GM18873 (cell line): ENCODE measurements around the gene SMG1.
"Not testable (repeated sequence)": the region's sequence is repeated elsewhere in the genome, so short reads cannot be mapped to it uniquely, and the experiment has no call there.

Experiments
- ATAC-seq: cut with Tn5 transposase; IDR thresholded peaks from one replicate; pipeline ENCODE4 v1.9.1; 2021; ENCODE audit warnings: mild to moderate bottlenecking, moderate library complexity, moderate number of reproducible peaks; ENCODE audit not compliant: unreplicated experiment, low FRiP score

Gene SMG1

DNA sequence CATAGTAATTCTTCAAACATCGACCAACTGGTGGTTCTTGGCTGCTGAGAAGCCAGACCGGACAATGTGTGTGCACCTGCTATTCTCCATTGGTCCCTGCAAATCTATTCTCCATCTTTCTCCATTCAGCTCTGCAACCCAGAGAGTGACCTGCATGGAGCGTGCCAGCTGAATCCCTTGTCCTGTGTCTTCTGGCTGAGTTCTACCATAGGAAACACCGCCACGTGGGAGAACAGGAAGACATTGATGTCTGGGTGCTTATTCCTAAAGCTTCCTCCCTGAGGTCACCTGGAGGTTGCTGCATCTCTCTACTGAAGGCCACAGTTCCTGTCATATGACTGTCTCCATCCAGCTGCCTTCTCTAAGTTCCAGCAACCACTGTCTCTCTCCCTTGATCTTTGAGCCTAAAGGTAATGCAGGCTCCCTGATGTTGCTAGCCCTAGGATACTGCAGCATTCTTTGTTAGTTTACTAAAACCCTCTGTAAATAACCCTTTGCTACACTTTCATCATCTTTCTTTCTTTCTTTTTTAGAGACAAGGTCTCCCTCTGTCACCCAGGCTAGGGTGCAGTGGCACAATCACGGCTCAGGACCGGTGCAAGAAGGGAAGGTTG, 10.6 kb upstream of the SMG1 start:
- ATAC-seq = no peak

DNA sequence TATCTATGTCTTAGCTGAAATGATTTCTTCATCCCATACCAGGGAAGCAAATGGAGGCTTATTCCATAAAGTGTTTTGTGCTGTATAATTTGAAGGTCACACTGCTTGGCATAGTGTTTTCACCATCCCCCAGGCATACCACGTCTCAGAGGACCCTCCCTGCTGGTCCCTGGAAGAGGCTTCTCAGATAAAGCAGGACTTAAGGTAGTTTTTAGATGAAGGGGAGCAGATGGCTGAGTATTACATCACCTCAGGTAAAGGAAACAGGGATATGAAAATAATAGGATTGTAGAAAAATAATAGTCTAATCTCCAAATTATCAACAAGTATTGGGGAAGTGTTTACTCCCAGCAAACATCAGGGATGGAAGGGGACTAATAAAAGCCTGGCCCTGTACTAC, 7.3 kb upstream of the SMG1 start:
- no peak for ATAC-seq

DNA sequence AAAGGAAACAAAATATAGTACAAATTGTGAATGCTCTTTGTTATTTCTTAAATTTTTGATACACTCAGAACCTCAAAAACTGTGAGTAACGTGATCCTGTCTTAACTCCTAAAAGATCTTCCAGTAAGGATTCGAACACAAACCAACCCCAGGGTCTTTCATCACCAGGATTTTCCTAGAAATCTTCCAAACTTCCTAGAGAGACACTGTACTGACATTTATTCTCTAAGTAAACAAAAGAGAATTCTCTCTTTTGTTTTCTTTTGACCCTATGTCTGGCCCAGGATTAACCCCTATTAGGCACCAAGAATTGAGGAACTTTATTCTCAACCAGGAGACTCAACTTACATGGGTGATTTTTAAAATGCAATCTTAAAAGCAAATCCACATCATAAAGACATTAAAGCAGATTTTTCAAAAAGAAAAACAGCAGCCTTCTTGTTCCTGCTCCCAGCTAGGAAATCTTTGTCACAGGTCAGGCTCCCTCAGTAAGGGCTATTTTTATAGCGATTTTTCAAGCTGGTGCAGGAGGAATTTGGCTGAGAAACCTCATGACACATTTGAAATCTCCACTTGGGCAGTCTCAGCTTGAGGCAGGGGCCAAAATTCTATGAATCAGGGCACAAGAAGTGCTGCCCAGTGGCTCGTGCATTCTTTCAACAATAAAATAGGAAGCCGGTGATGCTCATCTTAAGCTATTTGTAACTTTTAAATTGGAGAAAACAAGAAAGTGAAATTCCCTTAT, 6.2 kb upstream of the SMG1 start:
- ATAC-seq = no peak

DNA sequence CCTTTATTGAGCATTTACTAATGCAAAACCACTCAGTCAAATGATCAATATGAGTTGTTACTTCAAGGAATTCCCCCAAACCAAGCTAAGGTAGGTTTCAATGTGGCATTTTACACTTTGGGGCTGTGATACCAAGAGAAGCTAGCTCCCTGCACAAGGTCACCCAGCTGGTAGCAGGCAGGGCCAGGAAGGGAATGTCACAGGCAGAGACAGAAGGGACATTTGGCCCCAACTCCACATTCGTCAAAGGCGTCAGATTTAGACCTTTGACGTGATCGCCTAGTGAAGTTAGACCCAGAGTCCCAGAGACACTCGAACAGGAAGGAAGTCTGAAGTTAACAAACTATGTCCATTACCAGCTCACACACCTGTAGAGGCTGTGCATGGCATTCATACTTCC, 5.5 kb upstream of the SMG1 start:
- no peak for ATAC-seq

DNA sequence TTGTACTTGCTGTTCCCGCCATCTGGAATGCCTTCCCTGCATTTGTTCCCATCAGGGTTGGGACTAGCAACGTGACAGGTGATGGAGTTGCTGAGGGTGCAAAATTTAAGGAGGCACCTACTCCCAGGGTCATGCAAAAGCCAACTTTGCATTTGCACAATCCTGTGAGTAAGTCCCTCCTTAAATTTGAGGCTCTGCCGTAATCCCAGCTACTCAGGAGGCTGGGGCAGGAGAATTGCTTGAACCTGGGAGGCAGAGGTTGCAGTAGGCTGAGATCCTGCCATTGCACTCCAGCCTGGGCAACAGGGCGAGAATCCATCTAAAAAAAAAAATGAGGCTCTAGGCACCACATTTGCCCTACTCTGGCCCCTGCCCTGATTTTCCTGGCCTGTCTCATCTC, 3.9 kb upstream of the SMG1 start:
- ATAC-seq = not testable (repeated sequence)

DNA sequence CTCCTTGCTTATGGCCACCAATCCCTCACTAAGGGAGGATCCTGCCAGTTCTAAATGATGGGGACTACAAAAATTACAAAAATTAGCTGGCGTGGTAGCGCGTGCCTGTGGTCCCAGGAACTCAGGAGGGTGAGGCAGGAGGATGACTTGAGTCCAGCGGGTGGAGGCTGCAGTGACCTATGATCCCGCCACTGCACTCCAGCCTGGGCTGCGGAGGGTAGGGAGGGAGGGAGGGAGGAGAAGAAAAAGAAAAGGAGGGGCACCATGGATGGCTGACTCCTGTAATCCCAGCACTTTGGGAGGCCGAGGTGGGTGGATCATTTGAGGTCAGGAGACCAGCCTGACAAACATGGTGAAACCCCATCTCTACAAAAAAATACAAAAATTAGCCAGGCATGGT, 1.9 kb upstream of the SMG1 start:
- not testable (repeated sequence) for ATAC-seq

DNA sequence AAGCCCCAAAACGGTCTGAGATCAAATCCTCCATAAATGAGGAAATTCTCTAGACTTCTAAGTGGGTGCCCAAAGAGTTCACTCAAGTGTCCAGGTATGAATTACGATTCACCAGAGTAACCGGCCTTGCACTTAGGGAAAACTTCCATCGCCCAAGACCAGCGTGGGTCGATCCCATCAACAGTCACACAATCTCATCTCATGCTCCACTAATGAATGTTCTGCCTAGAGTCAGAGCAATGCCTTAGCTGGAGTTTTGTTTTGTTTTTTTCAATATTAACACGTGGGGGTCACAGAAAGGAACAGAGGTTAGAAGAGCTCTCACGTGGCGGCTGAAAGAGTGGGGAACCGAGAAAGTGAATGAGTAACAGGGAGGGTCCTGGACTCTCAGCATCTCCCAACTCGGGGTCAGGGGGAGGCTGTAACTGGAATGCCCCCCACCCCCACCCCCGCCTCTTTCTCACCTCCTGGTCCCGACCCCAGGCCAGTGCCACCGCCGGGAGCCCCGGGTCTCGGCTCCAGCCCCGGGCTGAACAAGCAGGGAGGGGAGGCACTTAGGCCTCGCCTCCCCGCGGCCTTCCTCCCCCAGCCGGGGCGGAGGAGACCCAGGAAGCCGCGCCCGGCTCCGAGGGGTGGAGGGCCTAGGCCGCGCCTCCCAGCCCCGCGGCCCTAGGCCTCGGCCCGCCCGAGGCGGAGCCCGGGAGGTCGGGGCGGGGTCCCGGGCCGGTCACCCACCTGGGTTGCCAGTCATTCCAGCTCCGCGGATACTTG, 808 bp downstream of the SMG1 start:
- peak; percentile 24 for ATAC-seq

DNA sequence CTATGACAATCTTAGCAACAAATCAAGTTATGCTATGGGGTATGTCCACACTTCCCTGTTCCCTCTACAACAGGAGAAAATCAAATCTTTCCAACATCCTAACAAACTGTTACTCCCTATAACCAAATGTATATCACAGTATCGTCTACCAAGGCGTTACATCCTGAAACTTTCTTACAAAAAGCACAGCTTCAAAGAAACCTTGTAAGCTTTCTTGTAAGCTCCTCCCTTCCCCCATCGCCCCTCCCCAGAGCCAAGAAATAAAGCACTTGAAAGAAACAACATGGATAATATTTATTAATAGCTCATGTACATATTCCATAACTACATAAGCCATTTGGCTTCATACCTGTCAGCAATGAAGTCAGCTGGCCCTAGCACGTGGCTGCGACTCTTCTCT, 2.3 kb downstream of the SMG1 start:
- ATAC-seq = not testable (repeated sequence)

DNA sequence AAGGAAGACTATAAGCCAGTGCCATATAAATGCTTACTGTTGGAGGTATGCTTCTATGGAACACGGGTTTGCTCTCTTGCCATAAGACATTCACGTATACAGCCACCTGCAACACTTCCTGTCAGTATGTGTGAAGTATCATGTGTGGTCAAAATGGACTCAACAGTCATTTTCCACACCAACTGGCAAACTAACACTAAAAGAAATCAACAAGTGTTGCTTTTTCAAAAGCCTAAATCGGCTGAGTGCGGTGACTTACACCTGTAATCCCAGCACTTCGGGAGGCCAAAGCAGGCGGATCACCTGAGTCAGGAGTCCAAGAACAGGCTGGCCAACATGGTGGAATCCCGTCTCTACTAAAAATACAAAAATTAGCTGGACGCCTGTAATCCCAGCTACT, 3.1 kb downstream of the SMG1 start:
- ATAC-seq = not testable (repeated sequence)

DNA sequence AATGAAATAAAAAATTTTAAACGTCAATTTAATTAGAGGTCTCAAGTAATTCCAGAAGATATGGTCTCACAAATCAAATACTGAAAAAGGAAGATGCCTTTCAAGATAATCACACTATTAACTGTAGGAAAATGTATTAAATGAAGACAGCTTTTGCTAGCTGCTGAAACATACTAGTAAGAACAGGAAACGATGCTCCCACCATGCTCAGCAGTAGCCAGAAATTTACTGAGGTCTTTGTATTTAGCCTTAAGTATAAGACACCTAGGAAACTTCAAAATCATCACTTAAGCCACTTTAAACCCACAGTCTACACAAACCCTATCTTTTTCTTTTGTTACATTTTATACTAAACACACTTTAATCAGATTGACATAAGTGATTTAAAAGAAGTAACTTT, 16.6 kb downstream of the SMG1 start:
- not testable (repeated sequence) for ATAC-seq

DNA sequence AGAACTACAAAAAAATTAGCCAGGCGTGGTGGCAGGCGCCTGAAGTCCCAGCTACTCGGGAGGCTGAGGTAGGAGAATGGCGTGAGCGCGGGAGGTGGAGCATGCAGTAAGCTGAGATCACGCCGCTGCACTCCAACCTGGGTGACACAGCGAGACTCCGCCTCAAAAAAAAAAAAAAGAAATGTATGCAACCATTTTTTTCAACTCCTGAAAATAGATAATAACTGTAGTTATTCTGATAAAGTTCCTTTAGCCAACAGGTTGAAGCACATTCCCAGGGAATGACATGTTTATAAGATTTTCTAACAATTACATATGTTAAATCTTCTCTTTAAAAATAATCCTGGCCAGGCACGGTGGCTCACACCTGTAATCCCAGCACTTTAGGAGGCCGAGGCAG, 17.5 kb downstream of the SMG1 start:
- ATAC-seq = not testable (repeated sequence)

DNA sequence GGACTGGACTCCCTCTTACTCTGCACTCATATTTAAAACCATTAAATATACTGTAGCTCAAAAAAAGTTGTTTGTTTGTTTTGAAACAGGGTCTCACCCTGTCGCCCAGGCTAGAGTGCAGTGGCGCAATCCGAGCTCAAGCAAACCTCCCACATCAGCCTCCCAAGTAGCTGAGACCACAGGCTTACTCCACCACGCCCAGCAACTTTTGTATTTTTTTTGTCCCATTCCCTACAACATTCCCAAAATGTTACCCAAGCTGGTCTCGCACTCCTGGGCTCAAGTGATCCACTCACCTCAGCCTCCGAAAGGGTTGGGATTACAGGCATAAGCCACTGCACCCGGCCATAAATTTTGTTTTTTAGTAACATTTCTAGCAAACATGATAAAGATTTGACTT, 23.4 kb downstream of the SMG1 start:
- ATAC-seq = not testable (repeated sequence)

DNA sequence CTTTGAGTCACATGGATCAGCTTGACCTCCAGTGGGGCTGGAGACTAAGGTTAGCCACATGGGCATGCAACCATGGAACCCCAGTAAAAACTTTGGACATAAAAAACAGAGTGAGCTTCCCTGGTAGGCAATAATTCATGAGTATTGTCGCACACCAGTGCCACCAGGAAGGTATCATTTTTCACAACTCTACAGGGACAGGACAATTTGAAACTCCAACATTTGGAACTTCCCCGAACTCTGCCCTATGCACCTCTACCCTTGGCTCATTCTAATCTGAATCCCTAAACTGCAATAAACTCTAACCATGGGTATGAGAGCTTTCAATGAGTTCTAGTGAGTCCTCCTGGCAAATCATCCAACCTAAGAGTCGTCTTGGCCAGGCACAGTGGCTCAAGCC, 24.2 kb downstream of the SMG1 start:
- not testable (repeated sequence) for ATAC-seq

DNA sequence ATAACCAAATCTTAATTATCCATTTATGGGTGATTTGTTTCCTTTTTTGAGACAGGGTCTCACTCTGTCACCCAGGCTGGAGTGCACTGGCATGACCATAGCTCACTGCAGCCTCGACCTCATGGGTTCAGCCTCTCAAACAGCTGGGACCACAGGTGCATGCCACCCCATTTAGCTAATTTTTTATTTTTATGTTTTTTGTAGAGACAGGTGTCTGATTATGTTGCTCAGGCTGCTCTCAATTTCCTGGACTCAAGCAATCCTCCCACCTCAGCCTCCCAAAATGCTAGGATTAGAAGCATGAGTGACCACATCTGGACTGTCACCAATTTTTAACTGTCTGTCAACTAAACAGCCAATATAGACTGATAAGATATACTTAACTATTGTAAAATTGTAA, 25.0 kb downstream of the SMG1 start:
- not testable (repeated sequence) for ATAC-seq

DNA sequence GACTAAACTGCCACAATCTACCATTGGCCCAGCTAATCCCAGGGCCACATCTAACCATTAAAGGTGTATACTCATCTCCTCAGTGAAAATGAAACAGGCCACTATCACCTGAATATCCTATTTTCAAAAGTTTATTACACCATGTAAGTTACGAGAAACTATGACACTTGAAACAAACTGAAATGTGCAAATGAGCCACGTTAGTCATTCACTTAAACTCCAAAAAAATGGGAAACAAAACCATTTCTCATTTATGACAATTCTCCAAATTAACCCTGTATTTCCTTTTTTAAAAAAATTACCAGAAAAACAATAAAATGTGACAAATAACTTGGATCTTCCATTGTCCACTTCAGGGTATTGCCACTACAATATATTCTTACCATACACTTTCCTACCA, 41.8 kb downstream of the SMG1 start:
- ATAC-seq = not testable (repeated sequence)

DNA sequence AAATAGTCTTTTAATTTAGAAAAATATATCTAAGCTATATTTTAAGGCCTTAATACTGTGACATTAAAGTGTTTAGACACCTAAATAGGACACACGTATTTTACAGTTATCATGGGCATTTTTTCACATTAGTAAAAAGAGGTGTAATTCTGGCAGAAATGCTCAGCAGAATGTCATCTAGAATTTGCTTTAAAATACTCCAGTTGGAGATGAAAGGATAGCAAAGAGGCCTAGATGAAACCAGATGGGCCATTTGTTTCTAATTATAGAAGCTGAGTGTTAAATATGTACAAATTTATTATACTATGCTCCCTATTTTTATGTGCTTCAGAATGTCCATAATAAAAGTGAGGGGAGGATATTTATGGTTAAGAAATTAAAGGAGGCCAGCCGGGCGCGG, 48.5 kb downstream of the SMG1 start:
- ATAC-seq = not testable (repeated sequence)

DNA sequence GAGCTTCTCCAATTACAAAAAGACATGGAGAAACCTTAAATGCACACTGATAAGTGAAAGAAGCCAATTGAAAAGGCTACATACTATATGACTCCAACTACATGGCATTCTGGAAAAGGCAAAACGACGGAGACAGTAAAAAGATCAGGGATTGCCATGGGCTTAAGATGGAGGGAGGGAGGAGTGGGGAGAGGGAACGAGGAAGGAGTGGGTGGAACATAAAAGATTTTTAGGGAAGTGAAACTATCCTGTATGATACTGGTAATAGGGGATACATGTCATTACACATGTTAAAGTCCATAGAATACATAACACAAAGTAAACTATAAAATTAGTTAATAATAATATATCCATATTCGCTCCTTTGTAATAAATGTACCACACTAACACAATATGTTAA, 48.9 kb downstream of the SMG1 start:
- not testable (repeated sequence) for ATAC-seq

DNA sequence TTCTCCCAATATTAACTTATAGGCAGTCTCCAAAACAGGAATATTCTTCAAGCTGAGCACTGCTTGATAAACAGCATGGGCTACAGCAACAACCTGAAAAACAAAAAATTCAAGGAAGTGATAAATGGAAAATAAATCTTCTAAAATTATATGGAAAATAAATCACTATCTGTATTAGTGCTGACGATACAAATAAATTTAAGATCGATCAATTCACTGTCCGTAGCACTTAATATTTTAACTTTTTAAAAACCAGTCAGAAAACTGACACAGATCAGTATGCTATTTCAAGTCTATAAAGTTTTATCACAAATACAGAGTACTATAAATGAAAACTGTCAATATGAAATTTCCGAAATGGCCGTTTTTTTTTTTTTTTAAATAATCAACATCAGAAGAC, 49.9 kb downstream of the SMG1 start:
- ATAC-seq = not testable (repeated sequence)

DNA sequence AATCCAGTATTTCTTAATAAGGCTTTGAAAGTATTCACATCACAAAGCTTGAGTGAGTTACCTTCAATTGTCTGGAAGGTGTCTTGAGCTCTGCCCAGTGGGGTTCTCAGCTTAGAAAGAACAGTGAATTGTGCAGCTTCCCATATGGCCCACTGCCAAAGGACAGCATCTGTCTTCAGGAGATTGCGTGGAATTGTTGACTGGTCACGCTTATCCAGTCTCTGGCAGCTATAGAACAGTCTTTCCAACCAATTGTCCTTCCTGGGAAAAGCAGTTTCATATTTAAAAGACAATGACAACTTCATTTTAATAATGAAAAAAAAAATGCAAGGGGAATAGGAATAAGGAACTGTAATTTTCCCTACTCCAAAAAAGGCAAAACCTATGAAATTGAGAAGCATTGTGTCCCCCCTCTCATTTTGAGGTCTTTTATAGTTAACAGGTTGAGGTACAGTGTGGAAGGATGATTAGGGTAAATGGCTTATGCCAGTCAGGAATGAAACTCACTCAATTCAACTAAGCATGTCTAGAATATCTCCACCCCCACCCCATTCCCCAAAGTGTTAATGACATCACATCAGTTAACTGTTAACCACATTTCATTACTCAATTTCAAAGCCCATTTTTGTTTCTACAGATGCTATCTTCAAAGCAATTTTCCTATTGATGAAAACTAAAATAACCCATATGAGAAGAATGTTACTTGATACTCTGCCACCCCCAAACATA, 57.0 kb downstream of the SMG1 start:
- ATAC-seq = not testable (repeated sequence)

DNA sequence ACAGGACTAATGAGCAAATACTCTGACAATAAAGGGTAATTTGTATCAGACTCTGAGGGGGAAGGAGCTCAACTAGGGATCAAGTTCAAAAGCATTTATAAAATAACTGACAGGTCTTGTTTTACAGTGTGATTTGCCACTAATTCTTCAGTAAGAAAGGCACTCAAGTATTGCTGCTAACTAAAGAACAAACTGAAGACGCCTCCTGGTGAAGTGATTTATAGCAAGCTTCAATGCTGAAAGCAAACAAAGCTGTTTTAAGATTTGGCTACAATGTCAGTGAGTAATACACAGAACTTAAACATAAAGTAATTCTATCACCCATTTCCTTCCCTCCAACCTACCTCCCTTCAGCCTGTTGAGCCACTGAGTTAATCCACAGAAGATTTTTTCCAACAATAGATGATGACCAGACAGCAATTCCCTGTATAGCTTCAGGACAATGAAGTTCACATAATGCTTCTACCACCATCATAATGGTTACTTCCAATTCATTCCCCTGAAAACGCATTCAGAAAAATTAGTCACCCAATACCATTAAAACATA, 59.9 kb downstream of the SMG1 start:
- ATAC-seq = not testable (repeated sequence)
